Fibroblast of mammary gland (primary cell): ENCODE measurements around the gene ATXN1.
A peak's percentile ranks its signal among the peaks of the same experiment; 100 is the strongest.

Experiments
- DNase-seq: peaks from one replicate; pipeline ENCODE4 v3.0.0-alpha.2; 2010; ENCODE audit warnings: low read depth
- H3K4me3 ChIP-seq: 2 replicates; pipeline ENCODE4 v1.5.1; 2011; ENCODE audit warnings: low read depth, mild to moderate bottlenecking, low read length, moderate library complexity; ENCODE audit not compliant: control insufficient read depth
- CTCF ChIP-seq: conservative IDR thresholded peaks from 2 replicates; pipeline ENCODE4 v1.5.1; 2011; ENCODE audit warnings: low read depth, low read length, inconsistent platforms; ENCODE audit not compliant: control insufficient read depth, insufficient read depth

Gene ATXN1

GRCh38 chr6:16782278-16782677 lies 21.0 kb upstream of the ATXN1 start:
- DNase-seq = no peak
- H3K4me3 ChIP-seq = no peak overlapping the region
- TF ChIP-seq CTCF = no peak

DNA sequence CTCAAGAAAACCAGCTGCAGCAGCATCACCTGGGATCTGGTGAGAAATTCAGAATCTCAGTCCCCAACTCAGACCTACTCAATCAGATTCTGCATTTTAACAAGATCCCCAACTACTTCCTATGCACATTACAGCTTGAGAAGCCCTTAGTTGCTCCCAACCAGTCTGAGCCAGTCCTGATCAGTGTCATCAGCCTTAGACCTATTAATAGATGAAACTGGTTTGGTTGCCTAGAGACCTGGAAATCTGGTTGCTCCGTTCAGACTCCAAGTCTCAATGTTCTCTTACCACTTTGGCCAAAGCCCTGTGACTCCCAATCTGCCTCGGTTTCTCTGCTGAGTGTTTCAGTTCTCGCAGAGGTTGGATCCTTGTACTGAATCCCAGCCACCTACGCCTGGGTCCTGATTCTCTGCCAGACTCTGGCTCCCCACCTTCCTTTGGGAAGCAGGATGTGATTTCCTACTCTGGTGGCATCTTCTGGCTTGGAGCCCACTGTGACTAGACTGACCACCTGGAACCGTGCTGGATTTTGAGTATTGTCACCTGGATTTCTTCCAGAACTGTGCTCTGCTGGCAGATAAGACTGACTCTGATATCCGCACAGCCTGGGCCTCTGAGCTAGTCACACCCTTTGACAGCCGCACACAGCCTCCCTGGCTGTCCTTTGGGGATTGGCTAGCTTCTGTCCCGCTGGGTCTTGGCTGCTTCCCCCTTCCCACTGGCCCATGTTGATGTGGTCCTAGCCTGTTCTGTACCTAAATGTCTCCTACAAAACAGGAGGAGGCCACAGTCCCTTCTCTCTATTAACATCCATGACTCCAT lies 20.3 kb upstream of the ATXN1 start:
- TF ChIP-seq CTCF = no peak
- no peak for DNase-seq
- no peak overlapping the region for H3K4me3 ChIP-seq

- H3K4me3 ChIP-seq = no peak overlapping the region
- TF ChIP-seq CTCF = no peak
- no peak for DNase-seq
Measured at GRCh38 chr6:16778521-16778920, 17.3 kb upstream of the ATXN1 start.

GRCh38 chr6:16777794-16778193 lies 16.5 kb upstream of the ATXN1 start:
- no peak for DNase-seq
- TF ChIP-seq CTCF = no peak

GRCh38 chr6:16776394-16777017 lies 15.2 kb upstream of the ATXN1 start:
- H3K4me3 ChIP-seq = no peak overlapping the region
- DNase-seq = peak; percentile 26
- peak; percentile 4 for TF ChIP-seq CTCF

More at GRCh38 chr6:16777794-16778193, 16.5 kb upstream of the ATXN1 start:
- H3K4me3 ChIP-seq = no peak overlapping the region

- no peak overlapping the region for H3K4me3 ChIP-seq
- no peak for TF ChIP-seq CTCF
- no peak for DNase-seq
Measured at GRCh38 chr6:16774437-16774836, 13.2 kb upstream of the ATXN1 start.

DNA sequence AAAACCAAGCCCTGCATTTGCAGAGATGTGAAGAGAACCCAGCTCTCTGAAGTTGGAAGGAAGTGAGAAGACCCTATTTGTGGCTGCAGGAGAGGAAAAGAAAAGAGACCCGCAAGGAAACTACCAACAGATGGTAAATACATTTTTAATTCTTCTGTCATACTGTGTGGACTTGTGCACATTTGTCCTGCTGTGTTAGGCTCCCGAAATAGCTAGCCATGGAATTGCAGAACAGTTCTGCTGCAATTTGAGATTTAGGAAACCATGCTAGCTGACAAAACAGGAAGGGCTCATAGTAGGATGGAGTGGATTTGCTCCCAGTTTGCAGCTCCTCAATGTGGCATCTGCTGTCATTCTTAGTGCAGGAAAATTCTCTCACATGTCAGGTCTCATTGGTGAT lies 12.1 kb upstream of the ATXN1 start:
- no peak for DNase-seq
- no peak overlapping the region for H3K4me3 ChIP-seq
- no peak for TF ChIP-seq CTCF
